DND-41 (cell line): Measurements from ENCODE around the gene LYZL1.

Experiments used
- ATAC-seq: fragments of 200-7000 bp; cut with Tn5 transposase; 3 replicates; pipeline ENCODE4 v1.9.1; 2021; ENCODE audit warnings: low read depth; ENCODE audit not compliant: insufficient read depth
- DNase-seq: peaks from one replicate; pipeline ENCODE4 v3.0.0-alpha.2; 2020
- H2AFZ ChIP-seq: 2 replicates; pipeline ENCODE4 v1.6.0; 2012; ENCODE audit warnings: low read depth, low read length
- H3K27ac ChIP-seq: 2 replicates; pipeline ENCODE4 v1.5.1; 2012; ENCODE audit warnings: low read length, inconsistent platforms
- H3K27me3 ChIP-seq: fragments of 200-600 bp; sonication (generic); 2 replicates; pipeline ENCODE4 v1.6.0; 2012; ENCODE audit warnings: low read length, mild to moderate bottlenecking, inconsistent platforms; ENCODE audit not compliant: insufficient read depth, poor library complexity
- H3K36me3 ChIP-seq: 2 replicates; pipeline ENCODE4 v1.5.1; 2012; ENCODE audit warnings: low read length, inconsistent platforms; ENCODE audit not compliant: insufficient read depth
- H3K4me1 ChIP-seq: 2 replicates; pipeline ENCODE4 v1.5.1; 2012; ENCODE audit warnings: mild to moderate bottlenecking, low read length; ENCODE audit not compliant: insufficient read depth
- H3K4me2 ChIP-seq: 2 replicates; pipeline ENCODE4 v1.6.0; 2012; ENCODE audit warnings: mild to moderate bottlenecking, moderate library complexity, low read length, inconsistent platforms; ENCODE audit not compliant: insufficient read depth
- H3K4me3 ChIP-seq, 2 experiments: fragments of 200-600 bp in 1 of 2; shearing (Covaris generic) in 1 of 2; 2 replicates each; pipeline ENCODE4 v1.5.1; 2012 to 2016; ENCODE audit warnings: inconsistent platforms in 2 of 2, low read length in 2 of 2, mild to moderate bottlenecking in 2 of 2, low read depth in 1 of 2, moderate library complexity in 1 of 2
- H3K79me2 ChIP-seq: 2 replicates; pipeline ENCODE4 v1.6.0; 2012; ENCODE audit warnings: low read length, inconsistent platforms; ENCODE audit not compliant: insufficient read depth
- H3K9ac ChIP-seq: 2 replicates; pipeline ENCODE4 v1.6.0; 2012; ENCODE audit warnings: low read depth, mild to moderate bottlenecking, inconsistent platforms, low read length, moderate library complexity
- H3K9me3 ChIP-seq: 2 replicates; pipeline ENCODE4 v1.5.1; 2012; ENCODE audit warnings: low read length, moderate library complexity, mild to moderate bottlenecking, inconsistent platforms; ENCODE audit not compliant: insufficient read depth, severe bottlenecking
- H4K20me1 ChIP-seq: 2 replicates; pipeline ENCODE4 v1.6.0; 2012; ENCODE audit warnings: low read length; ENCODE audit not compliant: insufficient read depth
- CTCF ChIP-seq: IDR thresholded peaks from 2 replicates; pipeline ENCODE4 v1.5.1; 2012; ENCODE audit warnings: borderline replicate concordance, low read length, moderate library complexity, mild to moderate bottlenecking; ENCODE audit not compliant: poor library complexity, severe bottlenecking; ENCODE audit errors: extremely low read depth
- EZH2 ChIP-seq: IDR thresholded peaks from 3 replicates; pipeline ENCODE4 v1.6.1; 2012; ENCODE audit warnings: borderline replicate concordance, low read depth, mild to moderate bottlenecking, moderate library complexity, low read length, inconsistent platforms; ENCODE audit not compliant: severe bottlenecking

Gene LYZL1

GRCh38 chr10:29313071-29313470, 24.2 kb downstream of the LYZL1 start:
- Histone ChIP-seq H3K79me2 (no peaks in the 10 kb centered on the region), H3K9ac (no peak overlapping the region), H3K27me3 (peaks cover 5% of the 10 kb centered on the region), H3K4me3 (no peak overlapping the region), H4K20me1 (no peaks in the 10 kb centered on the region; the same call in 1 of the 2 replicates), H3K36me3 (no peaks in the 10 kb centered on the region), H2AFZ (no peak overlapping the region), H3K4me1 (no peaks in the 10 kb centered on the region), H3K4me2 (no peak overlapping the region), H3K27ac (no peak overlapping the region), H3K9me3 (no peaks in the 10 kb centered on the region)
- ATAC-seq (no peak), DNase-seq (no peak)
- no peak for TF ChIP-seq EZH2
- no peak for TF ChIP-seq CTCF

- TF ChIP-seq EZH2 (no peak), CTCF (no peak)
- H3K79me2 ChIP-seq = no peaks in the 10 kb centered on the region
- no peak overlapping the region for H3K4me3 ChIP-seq
- no peak for DNase-seq
- H3K4me1 ChIP-seq = no peaks in the 10 kb centered on the region
- no peaks in the 10 kb centered on the region for H3K9me3 ChIP-seq
- no peak for ATAC-seq
- peaks cover 5% of the 10 kb centered on the region for H3K27me3 ChIP-seq
- H3K4me2 ChIP-seq = no peak overlapping the region
- no peaks in the 10 kb centered on the region; the same call in 1 of the 2 replicates for H4K20me1 ChIP-seq
- H3K36me3 ChIP-seq = no peaks in the 10 kb centered on the region
- H2AFZ ChIP-seq = no peak overlapping the region
- H3K9ac ChIP-seq = no peak overlapping the region
- H3K27ac ChIP-seq = no peak overlapping the region
Measured at GRCh38 chr10:29314726-29315125, 25.9 kb downstream of the LYZL1 start.

- DNase-seq = no peak
- Histone ChIP-seq H3K9ac (no peak overlapping the region), H2AFZ (no peak overlapping the region), H3K27me3 (peaks cover 5% of the 10 kb centered on the region), H3K79me2 (no peaks in the 10 kb centered on the region), H3K36me3 (no peaks in the 10 kb centered on the region), H4K20me1 (no peaks in the 10 kb centered on the region; the same call in 1 of the 2 replicates), H3K27ac (no peak overlapping the region), H3K4me2 (no peak overlapping the region), H3K4me1 (no peaks in the 10 kb centered on the region), H3K4me3 (no peak overlapping the region), H3K9me3 (no peaks in the 10 kb centered on the region)
- no peak for ATAC-seq
- TF ChIP-seq EZH2 = no peak
- TF ChIP-seq CTCF = no peak
Measured at GRCh38 chr10:29315814-29316213, 26.9 kb downstream of the LYZL1 start.
